GM21447 (cell line): Measurements from ENCODE around the gene JPH2.
A peak's percentile ranks its signal among the peaks of the same experiment; 100 is the strongest.
"Not testable (repeated sequence)": the region's sequence is repeated elsewhere in the genome, so short reads cannot be mapped to it uniquely, and the experiment has no call there.

Experiments
- ATAC-seq: cut with Tn5 transposase; IDR thresholded peaks from one replicate; pipeline ENCODE4 v1.9.1; 2021; ENCODE audit not compliant: unreplicated experiment

JPH2 gene

DNA sequence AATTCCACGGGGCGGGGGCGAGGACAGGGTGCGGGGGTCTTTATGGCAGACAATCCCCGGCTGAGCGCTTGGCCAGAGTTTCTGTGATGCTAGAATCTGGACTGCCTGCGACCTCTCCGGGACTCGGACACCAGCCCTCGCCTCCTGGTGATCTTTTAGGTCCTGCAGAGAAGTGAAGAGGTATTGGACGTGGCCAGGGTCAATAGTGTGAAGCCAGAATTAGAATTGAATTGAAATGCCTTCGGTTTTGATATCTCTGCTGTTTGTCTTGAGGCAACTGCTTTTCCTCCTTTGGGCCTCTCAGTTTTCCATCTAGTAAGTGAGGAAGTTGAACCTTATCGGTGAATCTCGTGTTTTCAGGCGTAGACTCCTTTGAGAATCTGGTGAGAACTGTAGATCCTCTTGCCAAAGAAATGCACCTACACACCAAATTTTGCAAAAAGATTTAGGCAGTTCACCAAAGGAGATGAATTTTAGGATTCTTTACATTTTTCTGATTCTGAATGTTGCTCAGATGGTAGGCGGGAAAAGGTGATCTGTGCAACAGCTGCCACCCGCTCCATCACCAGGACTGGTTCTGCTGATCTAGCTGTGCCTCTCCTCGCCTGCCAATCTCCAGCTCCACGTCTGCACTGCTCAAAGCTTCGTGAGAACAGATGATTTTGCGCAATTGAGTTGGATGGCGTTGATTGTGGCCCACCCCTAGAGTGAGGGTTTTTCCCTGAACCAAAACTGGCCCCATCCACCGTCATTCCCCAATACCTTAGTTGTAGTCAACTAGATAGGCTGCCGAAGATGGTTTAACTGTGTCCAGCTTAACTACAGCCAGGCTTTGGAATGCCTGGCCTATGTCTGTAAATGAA lies 24.4 kb upstream of the JPH2 start:
- peak; percentile 4 for ATAC-seq

DNA sequence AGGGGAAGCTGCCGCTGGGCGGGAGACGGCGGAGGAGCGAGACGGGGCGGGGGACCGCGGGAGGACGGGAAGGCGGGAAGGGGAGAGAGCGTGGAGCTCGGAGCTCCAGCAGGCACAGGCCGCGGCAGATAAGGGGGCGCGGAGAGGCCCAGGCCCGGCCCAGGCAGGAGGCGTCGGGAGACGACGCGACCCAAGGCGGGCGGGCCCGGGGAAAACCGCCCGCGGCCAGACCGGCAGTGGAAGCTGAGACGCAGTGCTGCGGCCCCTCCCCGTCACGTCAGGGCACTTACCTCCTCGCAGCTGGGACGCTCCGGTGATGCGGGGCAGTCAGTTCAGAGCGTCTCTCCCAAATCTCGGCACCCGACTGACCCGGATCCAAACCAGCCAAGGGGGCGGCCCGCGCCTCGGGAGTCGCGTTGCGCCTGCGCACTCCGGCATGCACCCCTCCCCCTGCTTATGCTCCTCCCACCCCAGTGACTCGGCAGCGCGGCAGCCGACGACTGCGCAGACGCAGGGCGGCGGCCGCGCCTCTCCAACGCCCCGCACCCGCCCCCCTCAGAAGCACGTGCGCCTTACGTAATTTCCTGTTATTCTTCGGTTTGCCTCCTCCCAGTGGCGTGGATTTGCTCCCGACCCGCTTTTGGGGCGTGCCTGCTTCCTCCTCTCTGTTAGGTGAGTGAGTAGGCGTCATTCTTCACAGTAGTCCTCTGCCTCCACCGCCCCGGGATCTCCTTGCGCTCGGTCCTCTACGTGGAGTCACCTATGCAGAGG lies 23.6 kb upstream of the JPH2 start, which contains the start of gene OSER1:
OSER1 (minus strand) TSS at position 366 of the 771 bp plus-strand sequence. CDS start 3,814 bp downstream, outside the sequence.
- peak; percentile 86 for ATAC-seq

DNA sequence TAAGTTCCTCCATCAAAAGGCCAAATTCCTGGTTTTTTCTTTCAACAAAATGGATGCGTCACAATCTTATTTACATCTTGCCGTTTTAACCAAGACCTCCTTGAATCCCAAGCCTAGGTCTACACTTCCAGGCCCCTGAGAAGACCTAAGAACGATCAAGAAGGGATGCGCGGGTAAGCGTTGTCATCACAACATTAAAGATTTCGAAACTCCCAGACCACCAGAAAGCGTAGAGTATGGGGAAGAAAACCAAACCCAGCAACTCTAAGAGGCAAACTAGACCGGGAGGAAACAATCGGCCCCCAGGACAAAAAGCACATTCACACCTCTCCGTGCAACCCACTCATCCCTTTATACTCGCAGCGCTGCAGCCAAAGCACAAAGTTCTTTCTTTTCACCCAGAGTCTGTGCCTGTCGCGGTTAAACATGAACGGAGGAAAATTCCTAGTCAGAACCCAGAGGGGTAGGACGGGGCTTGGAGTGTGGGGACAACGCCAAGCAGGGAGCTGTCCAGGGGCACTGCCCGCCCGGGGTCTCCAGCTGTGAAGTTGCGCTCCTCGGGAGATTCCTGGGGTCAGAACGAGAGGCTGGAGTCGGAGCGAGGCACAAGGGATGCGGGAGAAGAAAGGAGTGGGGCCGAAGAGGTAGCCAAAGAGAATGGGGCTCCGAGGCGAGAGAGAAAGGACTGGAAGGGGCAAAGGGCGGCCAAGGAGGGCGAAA lies 22.9 kb upstream of the JPH2 start:
- ATAC-seq, result peak; percentile 3

DNA sequence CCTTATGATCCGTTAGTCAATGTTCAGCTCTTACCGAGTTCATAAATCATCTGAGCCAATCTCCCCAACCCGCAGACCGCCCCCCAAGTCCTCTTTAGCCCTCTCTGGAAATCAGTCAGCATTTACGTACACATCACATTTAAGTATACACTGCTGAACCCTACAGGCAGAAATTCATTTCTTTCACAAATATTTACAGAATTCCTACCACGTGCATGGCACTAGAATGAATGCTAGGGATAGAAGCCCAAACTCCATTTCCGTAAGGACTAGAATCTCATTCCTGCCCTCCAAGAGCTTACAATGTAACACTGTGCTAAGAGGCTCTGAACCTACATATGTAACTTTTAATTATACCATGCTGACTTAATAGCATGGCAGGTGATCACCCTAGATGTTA lies 21.8 kb upstream of the JPH2 start:
- ATAC-seq, result no peak

DNA sequence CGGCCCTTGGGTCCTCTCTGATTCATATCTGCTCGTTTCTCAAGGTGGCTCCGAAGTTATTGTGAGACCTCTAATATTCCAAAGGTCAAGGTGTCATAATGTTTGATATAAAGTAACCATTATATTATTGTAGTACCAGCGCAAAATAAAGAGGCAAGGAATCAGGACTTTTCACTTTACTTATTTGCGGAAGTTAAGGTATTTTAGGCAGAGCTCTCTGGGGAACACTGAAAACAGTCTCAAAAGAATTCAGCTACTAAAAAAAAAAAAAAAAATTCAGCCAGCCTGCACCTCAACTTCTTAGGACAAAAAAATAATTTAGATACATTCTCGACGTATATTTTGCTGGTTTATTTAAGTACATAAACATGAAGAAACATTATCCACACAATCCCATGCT lies 21.2 kb upstream of the JPH2 start:
- ATAC-seq, result no peak

DNA sequence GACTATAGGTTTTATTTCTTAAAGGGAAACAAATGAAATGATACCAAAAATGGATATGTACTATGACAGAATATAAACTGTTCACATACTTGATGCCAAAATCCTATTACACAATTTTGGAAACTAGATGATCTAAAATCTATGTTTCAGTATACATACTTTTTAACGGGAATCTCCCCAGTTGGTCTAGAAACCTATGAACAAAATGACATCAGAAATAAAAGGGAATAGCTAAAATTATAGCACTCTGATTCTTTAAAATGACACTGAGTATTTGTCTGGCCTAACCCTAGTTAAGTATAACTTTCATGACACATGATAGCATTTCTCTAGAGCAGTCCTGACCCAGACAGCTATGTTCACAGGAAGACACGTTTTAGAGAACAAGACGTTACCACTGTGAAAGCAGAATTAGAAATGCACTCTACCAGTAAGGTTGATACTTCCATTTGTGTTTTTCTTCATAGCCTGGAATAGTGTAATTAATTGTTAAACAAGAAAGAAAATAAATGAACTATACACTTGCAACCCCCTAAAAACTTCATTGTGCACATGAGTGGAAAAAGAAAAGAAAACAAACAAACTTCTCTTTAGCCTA lies 20.2 kb upstream of the JPH2 start:
- ATAC-seq, result no peak

DNA sequence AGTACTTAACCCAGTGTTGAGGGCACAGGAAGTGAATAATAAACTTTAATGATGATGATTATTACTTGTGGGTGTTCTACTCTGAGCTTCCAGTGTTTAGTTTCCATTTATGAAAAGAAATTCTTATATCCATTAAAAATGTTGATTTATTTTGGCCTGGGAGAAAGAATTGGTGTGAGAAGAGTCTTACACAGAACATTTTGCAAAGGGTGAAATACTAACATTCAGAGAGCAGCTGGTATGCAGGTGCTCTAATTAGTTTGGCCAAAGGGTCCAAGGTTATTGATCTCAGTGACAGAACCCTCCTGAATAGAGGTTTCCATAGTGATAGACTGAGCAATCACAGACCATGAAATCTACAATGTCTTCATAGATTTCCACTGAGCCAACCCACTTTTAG lies 19.1 kb upstream of the JPH2 start:
- no peak for ATAC-seq

DNA sequence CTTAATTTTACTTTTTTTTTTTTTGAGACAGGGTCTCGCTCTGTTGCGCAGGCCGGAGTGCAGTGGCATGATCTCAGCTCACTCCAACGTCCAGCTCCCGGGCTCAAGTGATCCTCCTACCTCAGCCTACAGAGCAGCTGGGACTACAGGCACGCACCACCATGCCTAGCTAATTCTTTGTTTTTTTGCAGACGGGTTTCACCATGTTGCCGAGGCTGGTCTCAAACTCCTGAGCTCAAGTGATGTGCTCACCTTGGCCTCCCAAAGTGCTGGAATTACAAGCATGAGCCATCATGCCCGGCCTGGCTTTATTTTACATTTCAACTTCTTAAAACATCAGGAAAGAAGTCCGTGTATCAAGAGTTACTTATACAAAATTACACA lies 17.8 kb upstream of the JPH2 start:
- no peak for ATAC-seq

DNA sequence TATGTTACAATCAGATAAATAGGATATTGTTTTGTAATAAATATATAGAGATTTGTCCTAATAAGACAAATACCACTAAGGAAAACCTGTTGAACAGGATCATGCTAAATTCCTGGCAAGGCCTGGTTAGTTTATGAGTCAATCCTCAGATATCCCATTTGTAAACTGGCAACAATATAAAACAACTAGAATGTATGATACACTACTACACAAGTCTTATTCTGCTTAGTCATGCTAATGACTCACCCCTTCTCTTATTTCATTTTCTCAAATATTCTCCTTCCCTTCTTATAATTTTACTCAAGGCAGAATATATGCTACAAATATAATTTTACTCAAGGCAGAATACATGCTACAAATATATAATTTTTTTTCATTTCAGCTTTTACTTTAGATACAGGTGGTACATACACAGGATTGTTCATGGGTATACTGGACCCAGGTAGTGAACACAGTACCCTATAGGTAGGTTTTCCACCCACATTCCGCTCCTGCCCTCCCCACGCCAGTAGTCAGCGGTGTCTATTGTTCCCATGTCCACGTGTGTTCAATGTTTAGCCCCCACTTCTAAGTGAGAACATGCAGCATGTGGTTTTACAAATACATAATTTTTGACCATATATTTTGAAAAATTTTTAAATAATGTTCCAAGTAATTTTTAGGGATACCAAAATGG lies 17.3 kb upstream of the JPH2 start:
- no peak for ATAC-seq

DNA sequence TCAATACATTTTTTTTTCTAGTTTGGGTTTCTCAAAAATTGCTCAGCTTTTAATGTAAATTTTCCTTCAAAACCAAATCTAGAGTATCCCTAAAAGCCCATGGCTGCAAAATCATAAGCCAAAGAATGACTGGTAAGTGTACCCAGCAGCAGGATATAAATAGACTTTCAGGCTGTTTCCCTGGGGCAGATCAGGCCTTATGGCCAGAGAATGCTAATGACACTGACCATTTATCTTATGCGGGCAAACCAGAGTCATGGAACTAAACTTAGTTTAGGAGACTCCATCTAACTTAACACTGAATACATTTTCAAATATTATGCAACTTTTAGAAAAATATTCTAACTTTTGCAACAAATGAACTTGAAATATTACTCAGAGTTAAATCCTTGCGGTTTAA lies 16.2 kb upstream of the JPH2 start:
- no peak for ATAC-seq

DNA sequence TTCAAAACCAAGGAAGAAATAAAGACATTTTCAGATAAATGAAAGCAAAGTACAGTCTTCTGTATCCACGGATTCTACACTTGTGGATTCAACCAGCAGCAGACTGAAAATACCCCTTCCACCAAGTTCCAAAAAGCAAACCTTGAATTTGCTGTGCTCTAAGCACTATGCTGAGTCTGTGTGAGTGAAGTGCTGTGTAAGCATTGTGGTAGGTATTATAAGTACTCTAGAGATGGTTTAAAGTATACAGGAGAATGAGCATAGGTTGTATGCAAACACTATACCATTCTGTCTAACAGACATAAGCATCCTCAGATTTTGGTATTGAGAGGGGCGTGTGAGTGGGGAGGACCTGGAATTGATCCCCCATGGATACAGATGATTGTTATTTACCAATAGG lies 14.0 kb upstream of the JPH2 start:
- no peak for ATAC-seq

DNA sequence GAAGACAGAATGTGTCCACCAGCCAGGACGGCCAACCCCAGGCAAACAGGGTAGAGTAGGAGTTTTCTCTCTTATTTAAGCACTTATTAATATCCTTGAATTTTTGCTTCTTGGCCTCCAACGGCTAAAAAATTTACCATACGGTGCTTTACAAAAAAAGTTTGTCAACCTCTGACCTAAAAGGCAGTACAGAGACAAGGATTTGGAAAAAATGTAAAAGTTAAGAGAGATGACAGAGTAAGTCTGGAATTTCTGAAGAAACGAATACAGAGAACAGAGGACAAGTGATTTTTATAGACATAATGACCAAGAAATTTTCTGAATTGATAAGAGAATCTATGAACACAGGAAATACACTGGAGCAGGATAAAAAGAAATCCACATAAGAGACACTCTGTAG lies 13.4 kb upstream of the JPH2 start:
- no peak for ATAC-seq

DNA sequence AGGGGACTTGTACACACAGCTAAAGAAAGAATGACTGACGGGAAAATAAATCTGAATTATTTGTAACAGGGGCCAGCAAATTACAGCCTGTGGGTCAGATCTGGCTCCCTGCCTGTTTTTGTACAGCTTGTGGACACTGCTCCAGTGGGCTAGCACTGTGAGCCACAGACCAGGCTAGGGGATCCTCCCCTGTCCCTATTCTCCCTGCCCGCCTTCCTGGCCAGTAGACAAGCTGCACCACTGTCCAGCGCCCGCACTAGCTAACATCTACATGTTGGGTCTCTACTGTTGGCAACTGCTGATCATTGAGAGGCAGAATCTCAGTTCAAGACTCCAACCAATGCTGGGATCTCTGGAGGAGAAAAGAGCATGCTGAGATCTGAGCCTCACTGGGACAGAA lies 12.9 kb upstream of the JPH2 start:
- ATAC-seq, result no peak

DNA sequence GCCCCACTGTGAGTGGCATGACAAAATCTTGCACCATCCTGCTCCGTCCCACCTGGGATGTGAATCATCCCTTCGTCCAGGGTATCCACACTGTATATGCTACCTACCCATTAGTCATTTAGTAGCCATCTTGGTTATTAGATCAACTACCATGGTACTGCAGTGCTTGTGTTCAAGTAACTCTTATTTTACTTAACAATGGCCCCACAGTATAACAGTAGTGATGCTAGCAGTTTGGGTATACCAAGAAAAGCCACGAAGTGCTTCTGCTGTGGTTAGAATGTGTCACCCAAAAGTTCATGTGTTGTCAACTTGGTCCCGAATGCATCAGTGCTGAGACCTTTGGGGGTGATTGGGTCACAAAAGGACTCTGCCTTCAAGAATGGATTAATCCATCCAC lies 11.9 kb upstream of the JPH2 start:
- ATAC-seq, result no peak

DNA sequence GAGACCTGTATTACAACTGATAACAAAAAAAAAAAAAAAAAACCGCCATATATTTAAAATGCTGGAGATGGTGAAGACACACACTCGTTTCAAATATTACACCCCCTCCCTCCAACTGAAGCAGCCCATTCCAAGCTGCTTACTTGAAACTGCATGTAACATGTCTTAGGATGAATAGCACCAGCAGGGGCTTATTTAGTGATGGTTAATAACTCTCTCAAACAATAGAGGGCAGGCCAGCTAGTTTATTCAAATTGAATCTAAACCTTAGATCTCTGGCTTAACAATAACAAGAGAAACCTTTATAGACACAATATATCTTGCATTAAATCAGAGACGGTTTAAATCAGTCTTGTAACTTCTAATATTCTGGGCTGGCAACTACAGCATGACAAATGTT lies 9.3 kb upstream of the JPH2 start:
- ATAC-seq, result no peak

DNA sequence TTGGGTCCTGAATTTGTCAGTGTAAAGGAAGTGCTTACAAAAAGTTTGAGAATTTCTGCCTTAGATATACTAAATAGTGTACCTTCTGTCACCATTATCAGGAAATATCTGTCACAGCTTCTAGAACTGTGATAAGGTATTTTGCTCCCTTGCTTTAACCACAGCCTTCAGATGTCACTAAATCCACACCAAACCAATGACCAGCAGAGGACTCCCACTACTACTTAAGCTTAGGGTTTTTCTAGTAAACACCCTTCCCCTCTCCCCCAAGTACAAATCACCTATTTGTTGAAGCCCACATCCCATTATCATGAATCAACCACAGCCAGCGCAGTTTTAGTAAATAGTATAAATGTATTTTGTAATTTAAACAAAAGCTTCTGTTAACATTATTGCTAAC lies 8.6 kb upstream of the JPH2 start:
- no peak for ATAC-seq

DNA sequence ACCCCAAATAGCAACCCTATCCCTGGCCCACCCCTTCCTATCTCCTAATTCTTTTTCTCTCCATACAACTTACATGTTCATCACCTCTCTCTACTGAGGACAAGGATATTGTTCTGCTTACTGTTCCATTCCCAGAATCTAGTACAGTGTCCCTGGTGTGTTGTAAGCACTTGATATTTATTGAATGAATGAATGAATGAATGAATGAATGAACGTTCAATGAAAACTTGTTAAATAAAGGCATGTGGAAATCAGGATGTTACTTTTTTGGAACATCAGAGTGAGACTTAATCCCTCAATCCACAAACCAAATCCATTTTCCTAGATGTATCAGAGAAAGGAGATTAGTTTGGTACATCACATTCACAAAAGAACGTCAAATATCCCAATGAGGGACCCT lies 6.8 kb upstream of the JPH2 start:
- no peak for ATAC-seq

DNA sequence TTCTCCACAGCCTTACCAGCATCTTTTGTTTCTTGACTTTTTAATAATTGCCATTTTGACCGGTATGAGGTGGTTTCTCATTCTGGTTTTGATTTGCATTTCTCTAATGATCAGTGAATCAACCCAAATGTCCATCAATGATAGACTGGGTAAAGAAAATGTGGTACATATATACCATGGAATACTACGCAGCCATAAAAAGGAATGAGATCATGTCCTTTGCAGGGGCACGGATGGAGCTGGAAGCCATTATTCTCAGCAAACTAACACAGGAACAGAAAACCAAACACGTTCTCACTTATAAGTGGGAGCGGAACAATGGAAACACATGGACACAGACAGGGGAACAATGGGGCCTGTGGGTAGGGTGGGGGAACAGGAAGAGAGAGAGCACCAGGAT lies 4.7 kb upstream of the JPH2 start:
- not testable (repeated sequence) for ATAC-seq

DNA sequence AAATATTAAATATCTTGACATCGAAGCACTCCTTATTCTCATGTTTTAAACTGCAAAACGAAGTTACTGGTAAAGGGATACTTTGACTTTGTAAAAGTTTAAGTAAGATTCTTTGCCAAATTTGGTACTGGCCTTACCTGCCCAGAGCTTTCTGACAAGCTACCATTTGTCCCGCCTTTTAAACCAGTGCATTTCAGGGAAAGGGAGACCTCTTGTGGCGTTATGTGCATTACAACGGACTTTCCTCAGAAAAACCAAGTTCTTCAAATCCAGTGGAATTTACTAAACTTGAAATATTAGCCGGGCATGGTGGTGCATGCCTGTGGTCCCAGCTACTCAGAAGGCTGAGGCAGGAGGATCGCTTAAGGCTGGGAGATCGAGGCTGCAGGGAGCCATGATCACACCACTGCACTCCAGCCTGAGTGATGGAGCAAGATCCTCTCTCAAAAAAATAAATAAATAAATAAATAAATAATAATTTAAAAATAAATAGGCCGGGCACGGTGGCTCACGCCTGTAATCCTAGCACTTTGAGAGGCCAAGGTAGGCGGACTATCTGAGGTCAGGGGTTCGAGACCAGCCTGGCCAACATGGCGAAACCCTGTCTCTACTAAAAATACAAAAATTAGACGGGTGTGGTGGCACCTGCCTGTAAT lies 3.3 kb upstream of the JPH2 start:
- not testable (repeated sequence) for ATAC-seq

DNA sequence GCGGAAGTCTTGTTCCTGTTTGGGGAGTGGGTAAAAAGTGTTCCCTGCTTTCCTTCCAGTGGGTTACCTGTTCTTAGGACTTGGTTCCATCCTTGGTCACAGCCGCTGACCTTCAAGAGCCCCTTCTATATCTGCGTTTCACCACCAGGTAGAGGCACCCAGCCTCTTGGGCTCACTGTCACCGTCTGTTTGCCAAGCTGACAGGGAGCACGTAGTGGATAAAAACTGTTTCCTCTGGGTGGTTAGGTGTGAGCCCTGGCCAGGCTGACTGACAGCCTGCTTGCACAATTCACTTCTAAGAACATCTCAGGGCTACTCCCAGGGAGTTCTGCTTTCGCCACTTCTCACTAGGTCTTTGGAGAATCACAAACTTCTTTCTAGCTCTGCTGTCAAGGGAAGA lies 1.8 kb upstream of the JPH2 start:
- ATAC-seq, result no peak
